ENCODE measurements around the gene ITGAX. TPM values are rescaled to one million over a fixed set of nuclear protein-coding genes. Genes with fewer than 3 reads are reported as not detected.
"Not testable (repeated sequence)": the region's sequence is repeated elsewhere in the genome, so short reads cannot be mapped to it uniquely, and the experiment has no call there.

ITGAX gene
- total RNA-seq, 2 experiments from 2014 or later: 42.0 to 43.2 TPM

GRCh38 chr16:31331807-31332301 lies 23.1 kb upstream of the ITGAX start:
- POLR2A ChIA-PET: interaction anchor here (0.8 to 0.9 kb wide), 2 partner anchors 16 to 131 kb away, joined by 3 read pairs; no protein-coding TSS in a partner anchor

GRCh38 chr16:31332544-31332943 lies 22.4 kb upstream of the ITGAX start:
- Mint-ChIP-seq H3K36me3 (ENCODE audit: low read depth) (peaks cover 43% of the 10 kb centered on the region), H3K27me3 (peaks cover 43% of the 10 kb centered on the region), H3K4me1 (peaks cover 30% of the 10 kb centered on the region), H3K27ac (no peak overlapping the region), H3K4me3 (no peak overlapping the region), H3K9me3 (peaks cover 4% of the 10 kb centered on the region)
- CTCF ChIA-PET: interaction anchor here (1.0 kb wide), 1 partner anchor 131 kb away, joined by 3 read pairs; no protein-coding TSS in a partner anchor
- POLR2A ChIA-PET: interaction anchor here (0.8 to 2.0 kb wide), 3 partner anchors 15 to 132 kb away, joined by 3 to 4 read pairs (median 3); no protein-coding TSS in a partner anchor
- no peak for DNase-seq

More at GRCh38 chr16:31331807-31332301, 23.1 kb upstream of the ITGAX start:
- Mint-ChIP-seq H3K9me3 (peaks cover 4% of the 10 kb centered on the region), H3K27me3 (peaks cover 36% of the 10 kb centered on the region), H3K4me3 (peak overlapping the region; percentile 60), H3K4me1 (peaks cover 33% of the 10 kb centered on the region), H3K36me3 (ENCODE audit: low read depth) (peaks cover 47% of the 10 kb centered on the region), H3K27ac (peak overlapping the region; percentile 44)
- no peak for DNase-seq
- CTCF ChIA-PET: interaction anchor here (1.0 kb wide), 1 partner anchor 131 kb away, joined by 3 read pairs; no protein-coding TSS in a partner anchor

- Mint-ChIP-seq H3K4me1 (peaks cover 35% of the 10 kb centered on the region), H3K36me3 (ENCODE audit: low read depth) (peaks cover 32% of the 10 kb centered on the region), H3K27me3 (peaks cover 51% of the 10 kb centered on the region), H3K4me3 (no peak overlapping the region), H3K9me3 (no peaks in the 10 kb centered on the region), H3K27ac (no peak overlapping the region)
- ChIA-PET CTCF (interaction anchor here (0.7 to 1.4 kb wide), 4 partner anchors 109 to 134 kb away, joined by 3 to 4 read pairs (median 3); partner anchors contain the start of genes PYCARD and ZNF843), POLR2A (interaction anchor here (1.0 to 2.0 kb wide), 5 partner anchors 87 to 154 kb away, joined by 3 to 5 read pairs (median 4); partner anchors contain the start of gene FUS)
- DNase-seq: peak; percentile 42
Observed at GRCh38 chr16:31333686-31334649, 21.0 kb upstream of the ITGAX start.

GRCh38 chr16:31334934-31335333 lies 20.0 kb upstream of the ITGAX start:
- Mint-ChIP-seq H3K9me3 (no peaks in the 10 kb centered on the region), H3K27me3 (peaks cover 58% of the 10 kb centered on the region), H3K36me3 (ENCODE audit: low read depth) (peaks cover 28% of the 10 kb centered on the region), H3K4me1 (peaks cover 35% of the 10 kb centered on the region), H3K4me3 (no peak overlapping the region), H3K27ac (no peak overlapping the region)
- POLR2A ChIA-PET: no interaction called here
- CTCF ChIA-PET: no interaction called here
- DNase-seq: no peak

- Mint-ChIP-seq H3K4me1 (peaks cover 35% of the 10 kb centered on the region), H3K27ac (no peak overlapping the region), H3K4me3 (no peak overlapping the region), H3K36me3 (ENCODE audit: low read depth) (peaks cover 23% of the 10 kb centered on the region), H3K27me3 (peaks cover 59% of the 10 kb centered on the region), H3K9me3 (no peaks in the 10 kb centered on the region)
- ChIA-PET POLR2A (no interaction called here), CTCF (no interaction called here)
- no peak for DNase-seq
Observed at GRCh38 chr16:31335431-31335830, 19.5 kb upstream of the ITGAX start.

- CTCF ChIA-PET; DNase-seq; H3K27ac Mint-ChIP-seq; H3K36me3 Mint-ChIP-seq (ENCODE audit: low read depth); H3K4me3 Mint-ChIP-seq; H3K9me3 Mint-ChIP-seq: not testable (repeated sequence)
- Mint-ChIP-seq H3K4me1 (peaks cover 20% of the 10 kb centered on the region), H3K27me3 (peaks cover 60% of the 10 kb centered on the region)
- POLR2A ChIA-PET: interaction anchor here (1.3 kb wide), 1 partner anchor 17 kb away, joined by 3 read pairs; the partner anchor contains the start of gene ITGAX
Observed at GRCh38 chr16:31338166-31338685, 16.8 kb upstream of the ITGAX start.

- H3K27ac Mint-ChIP-seq: no peak overlapping the region
- peaks cover 49% of the 10 kb centered on the region for H3K27me3 Mint-ChIP-seq
- POLR2A ChIA-PET: interaction anchor here (1.3 kb wide), 1 partner anchor 10 kb away, joined by 4 read pairs; no protein-coding TSS in a partner anchor
- CTCF ChIA-PET: no interaction called here
- peaks cover 3% of the 10 kb centered on the region for H3K9me3 Mint-ChIP-seq
- DNase-seq: peak; percentile 38
- no peak overlapping the region for H3K4me3 Mint-ChIP-seq
- H3K36me3 Mint-ChIP-seq (ENCODE audit: low read depth): peaks cover 10% of the 10 kb centered on the region
- peaks cover 21% of the 10 kb centered on the region for H3K4me1 Mint-ChIP-seq
Observed at GRCh38 chr16:31344712-31345111, 10.3 kb upstream of the ITGAX start.

- Mint-ChIP-seq H3K4me3 (no peak overlapping the region), H3K27ac (no peak overlapping the region), H3K27me3 (peaks cover 42% of the 10 kb centered on the region), H3K4me1 (peaks cover 43% of the 10 kb centered on the region), H3K9me3 (peaks cover 3% of the 10 kb centered on the region), H3K36me3 (ENCODE audit: low read depth) (peaks cover 7% of the 10 kb centered on the region)
- no peak for DNase-seq
- CTCF ChIA-PET: no interaction called here
- POLR2A ChIA-PET: interaction anchor here (0.9 kb wide), 1 partner anchor 15 kb away, joined by 3 read pairs; no protein-coding TSS in a partner anchor
Observed at GRCh38 chr16:31347445-31347844, 7.5 kb upstream of the ITGAX start.

- POLR2A ChIA-PET: interaction anchor here (0.9 kb wide), 1 partner anchor 17 kb away, joined by 3 read pairs; no protein-coding TSS in a partner anchor
- Mint-ChIP-seq H3K4me3 (no peak overlapping the region), H3K27me3 (peaks cover 33% of the 10 kb centered on the region), H3K36me3 (ENCODE audit: low read depth) (peaks cover 2% of the 10 kb centered on the region), H3K4me1 (peaks cover 53% of the 10 kb centered on the region), H3K27ac (no peak overlapping the region), H3K9me3 (no peaks in the 10 kb centered on the region)
- no peak for DNase-seq
- CTCF ChIA-PET: no interaction called here
Observed at GRCh38 chr16:31348579-31348978, 6.4 kb upstream of the ITGAX start.

- H3K9me3 Mint-ChIP-seq: no peaks in the 10 kb centered on the region
- peaks cover 26% of the 10 kb centered on the region for H3K27me3 Mint-ChIP-seq
- ChIA-PET CTCF (no interaction called here), POLR2A (interaction anchor here (1.5 kb wide), 1 partner anchor 170 kb away, joined by 5 read pairs; the partner anchor contains the start of gene FUS)
- peaks cover 7% of the 10 kb centered on the region for H3K36me3 Mint-ChIP-seq (ENCODE audit: low read depth)
- peaks cover 62% of the 10 kb centered on the region for H3K4me1 Mint-ChIP-seq
- peak overlapping the region; percentile 69 for H3K27ac Mint-ChIP-seq
- peak; percentile 54 for DNase-seq
- no peak overlapping the region for H3K4me3 Mint-ChIP-seq
Observed at GRCh38 chr16:31350275-31351005, 4.5 kb upstream of the ITGAX start.

GRCh38 chr16:31351246-31351941 lies 3.6 kb upstream of the ITGAX start:
- no peak overlapping the region for H3K4me3 Mint-ChIP-seq

GRCh38 chr16:31351942-31352325 lies 3.0 kb upstream of the ITGAX start:
- Mint-ChIP-seq H3K27me3 (peaks cover 23% of the 10 kb centered on the region), H3K36me3 (ENCODE audit: low read depth) (peaks cover 10% of the 10 kb centered on the region), H3K4me1 (peaks cover 76% of the 10 kb centered on the region), H3K27ac (peak overlapping the region; percentile 68), H3K4me3 (no peak overlapping the region), H3K9me3 (no peaks in the 10 kb centered on the region)
- peak; percentile 48 for DNase-seq
- ChIA-PET POLR2A (no interaction called here), CTCF (no interaction called here)

More at GRCh38 chr16:31351246-31351941, 3.6 kb upstream of the ITGAX start:
- ChIA-PET POLR2A (no interaction called here), CTCF (no interaction called here)
- no peaks in the 10 kb centered on the region for H3K9me3 Mint-ChIP-seq
- H3K27me3 Mint-ChIP-seq: peaks cover 26% of the 10 kb centered on the region
- no peak for DNase-seq
- peak overlapping the region; percentile 68 for H3K27ac Mint-ChIP-seq
- peaks cover 7% of the 10 kb centered on the region for H3K36me3 Mint-ChIP-seq (ENCODE audit: low read depth)
- peaks cover 71% of the 10 kb centered on the region for H3K4me1 Mint-ChIP-seq

All from activated CD4-positive, alpha-beta memory T cell treated with anti-CD3 and anti-CD28 coated beads, Interleukin-2, amount 10 ng/mL, durations not matched to agents 7 days and 5 days (primary cell).